ENCODE results near the gene GBA2.

Gene GBA2

DNA sequence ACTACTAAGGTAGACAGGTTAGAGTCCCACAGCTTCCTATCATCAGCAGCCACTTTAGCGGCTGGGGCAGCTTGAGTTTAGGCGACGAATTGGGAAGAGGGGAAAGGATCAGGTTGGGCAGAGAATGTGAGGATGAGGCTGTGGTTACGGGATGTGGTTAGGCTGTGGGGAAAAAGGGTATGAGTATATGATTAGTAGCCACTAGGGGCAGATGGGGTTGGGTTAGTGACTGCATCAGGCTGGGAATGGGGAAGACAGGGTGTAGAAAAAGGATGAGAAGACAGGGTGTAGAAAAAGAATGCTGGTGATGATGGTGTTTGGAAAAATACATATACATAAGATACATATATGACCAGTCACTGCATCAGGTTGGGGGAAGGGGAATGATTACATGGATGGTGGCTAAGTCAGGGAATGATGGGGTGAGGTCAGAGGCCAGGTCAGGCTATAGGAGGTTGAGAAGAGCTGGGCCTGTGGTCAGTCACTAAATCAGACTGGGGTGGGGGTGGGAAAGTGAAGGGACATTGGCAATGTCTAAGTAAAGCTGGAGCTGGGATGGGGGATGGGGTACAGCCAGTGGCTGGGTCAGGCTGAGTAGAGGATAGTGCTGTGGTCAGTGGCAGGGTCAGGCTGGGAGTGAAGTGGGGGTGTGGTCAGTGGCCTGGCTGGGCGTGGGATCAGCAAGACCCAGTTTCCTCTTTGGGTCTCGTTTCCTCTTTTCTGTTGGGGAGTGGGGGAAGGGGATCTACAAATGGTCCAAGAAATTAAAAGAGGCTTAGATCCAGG is 19.1 kb downstream of the GBA2 start:
- Histone ChIP-seq H3K27me3 (ENCODE audit: control insufficient read depth in 3 of 3, insufficient read depth in 3 of 3, low read depth in 1 of 3, low read length in 3 of 3) (no peaks in the 10 kb centered on the region), H3K18ac (ENCODE audit: low read length) (no peak overlapping the region), H3K4me1 (ENCODE audit: control insufficient read depth in 2 of 2, insufficient read depth in 1 of 2, low read depth in 1 of 2, low read length in 2 of 2) (peaks cover 46 to 48% of the 10 kb centered on the region in 2 donors), H2BK15ac (ENCODE audit: low read length) (no peak overlapping the region), H2BK120ac (ENCODE audit: low read depth, low read length) (no peak overlapping the region), H3K36me3 (replicated peaks in 1 of 2; ENCODE audit: control insufficient read depth in 2 of 2, insufficient read depth in 2 of 2, low read length in 2 of 2) (peaks cover 9 to 46% of the 10 kb centered on the region in 2 donors), H3K79me1 (ENCODE audit: low read depth, low read length) (peaks cover 3% of the 10 kb centered on the region), H4K91ac (ENCODE audit: low read depth, low read length, poor library complexity) (no peak overlapping the region), H2AFZ (ENCODE audit: low read length) (no peak overlapping the region), H3K27ac (replicated peaks; ENCODE audit: low read length) (peak overlapping the region; percentile 30), H3K14ac (ENCODE audit: low read length) (no peak overlapping the region), H3K4me2 (ENCODE audit: insufficient read depth, low read length, poor library complexity, severe bottlenecking) (peak overlapping the region; percentile 22), H3K9me3 (replicated peaks in 1 of 2; ENCODE audit: control insufficient read depth in 2 of 2, insufficient read depth in 1 of 2, low read depth in 1 of 2, low read length in 2 of 2) (no peaks in the 10 kb centered on the region), H2BK5ac (ENCODE audit: low read length) (no peak overlapping the region), H2AK5ac (ENCODE audit: low read depth, low read length) (no peak overlapping the region), H2BK12ac (ENCODE audit: low read length) (no peak overlapping the region), H4K8ac (ENCODE audit: low read depth, low read length) (no peak overlapping the region), H3K23ac (ENCODE audit: low read depth, low read length, poor library complexity) (no peak overlapping the region), H3K4me3 (ENCODE audit: low read length in 2 of 2) (peak overlapping the region in 1 of 2 donors; percentile 74), H3K9ac (ENCODE audit: low read depth, low read length, poor library complexity) (no peak overlapping the region), H3K4ac (ENCODE audit: low read length) (no peak overlapping the region)
- DNase-seq (ENCODE audit: low spot score), result peak; percentile 31
- WGBS, 2 donors (ENCODE audit: extremely low coverage in 2 of 2, insufficient read length in 2 of 2, insufficient replicate concordance in 1 of 2), result no CpG with 5 or more reads among the region's 6 CpGs

DNA sequence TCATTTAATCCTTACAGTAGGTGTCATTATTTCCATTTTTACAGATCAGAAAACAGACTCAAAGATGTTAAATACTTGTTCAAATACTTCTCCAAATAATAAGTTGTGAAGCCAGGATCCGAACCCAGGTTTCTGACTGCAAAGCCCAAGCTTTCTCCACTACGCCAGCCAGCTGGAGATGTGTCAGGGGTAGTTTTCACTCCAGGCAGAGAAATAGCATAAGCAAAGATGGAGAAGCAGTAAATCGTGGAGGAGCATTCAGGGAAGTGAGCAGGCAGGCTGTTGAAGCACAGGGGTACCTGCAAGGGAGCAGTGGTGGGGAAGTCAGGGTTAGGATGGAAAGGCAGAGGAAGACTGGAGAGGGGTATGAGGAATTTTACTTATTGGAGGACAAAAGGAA is 19.9 kb downstream of the GBA2 start:
- H4K91ac ChIP-seq (ENCODE audit: low read depth, low read length, poor library complexity), result no peak overlapping the region
- H2AK5ac ChIP-seq (ENCODE audit: low read depth, low read length), result peak overlapping the region; percentile 57
- H3K4me3 ChIP-seq (ENCODE audit: low read length in 2 of 2), result peak overlapping the region in 1 of 2 donors; percentile 12

DNA sequence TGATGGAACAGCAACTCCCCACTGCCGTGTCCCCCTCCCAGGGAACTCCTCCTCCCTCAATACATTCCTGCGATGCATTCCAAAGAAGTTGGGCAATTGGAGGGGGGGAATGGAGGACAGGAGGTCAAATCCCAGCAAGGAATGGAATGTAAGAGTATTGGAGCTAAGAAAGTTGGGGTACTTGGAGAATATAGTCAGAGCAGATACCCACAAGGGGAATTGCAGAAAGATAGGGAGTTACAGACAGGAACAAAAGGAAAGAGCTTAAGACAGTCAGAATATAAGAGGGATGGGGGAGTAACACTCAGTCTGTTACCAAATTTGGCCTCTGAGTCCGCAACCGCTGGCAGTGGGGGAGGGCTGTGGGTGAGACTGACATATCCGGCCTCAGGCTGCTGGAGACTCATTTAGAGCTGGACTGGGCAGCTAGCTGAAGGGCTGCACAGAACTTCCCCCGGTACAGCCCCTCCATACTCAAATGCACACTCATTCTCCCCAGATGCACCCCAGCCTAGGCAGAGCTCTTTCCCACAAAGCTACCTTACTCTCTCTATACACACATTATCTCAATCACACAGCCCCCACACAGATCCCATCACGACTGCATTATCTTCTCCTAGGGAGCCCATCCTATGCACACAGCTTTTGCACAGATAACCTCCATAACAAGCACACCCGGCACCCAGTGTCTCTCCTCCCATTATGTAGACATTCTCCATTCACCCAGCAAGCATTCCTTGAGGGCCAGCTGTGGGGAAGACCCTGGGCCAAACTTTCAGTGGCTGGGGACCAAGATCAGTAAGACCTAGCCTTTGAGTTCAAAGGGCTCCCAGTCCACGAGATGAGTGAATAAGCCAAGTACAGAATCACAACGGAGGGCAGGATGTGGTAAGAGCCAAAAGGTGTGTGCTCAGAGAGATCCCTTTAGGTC is 20.7 kb downstream of the GBA2 start:
- H3K36me3 ChIP-seq (replicated peaks in 1 of 2; ENCODE audit: control insufficient read depth in 2 of 2, insufficient read depth in 2 of 2, low read length in 2 of 2), result peaks cover 21 to 46% of the 10 kb centered on the region in 2 donors
- H2AFZ ChIP-seq (ENCODE audit: low read length), result no peak overlapping the region
- H3K9me3 ChIP-seq (replicated peaks in 1 of 2; ENCODE audit: control insufficient read depth in 2 of 2, insufficient read depth in 1 of 2, low read depth in 1 of 2, low read length in 2 of 2), result no peaks in the 10 kb centered on the region
- peak overlapping the region; percentile 91 for H3K27ac ChIP-seq (replicated peaks; ENCODE audit: low read length)
- H3K4me2 ChIP-seq (ENCODE audit: insufficient read depth, low read length, poor library complexity, severe bottlenecking), result peak overlapping the region; percentile 52
- H2BK120ac ChIP-seq (ENCODE audit: low read depth, low read length), result peak overlapping the region; percentile 1
- peaks cover 3% of the 10 kb centered on the region for H3K79me1 ChIP-seq (ENCODE audit: low read depth, low read length)
- peak overlapping the region in 1 of 2 donors; percentile 38 for H3K4me3 ChIP-seq (ENCODE audit: low read length in 2 of 2)
- no peaks in the 10 kb centered on the region for H3K27me3 ChIP-seq (ENCODE audit: control insufficient read depth in 3 of 3, insufficient read depth in 3 of 3, low read depth in 1 of 3, low read length in 3 of 3)
- WGBS, 2 donors (ENCODE audit: extremely low coverage in 2 of 2, insufficient read length in 2 of 2, insufficient replicate concordance in 1 of 2), result no CpG with 5 or more reads among the region's 10 CpGs
- DNase-seq (ENCODE audit: low spot score), result peak; percentile 72
- H2BK15ac ChIP-seq (ENCODE audit: low read length), result no peak overlapping the region
- peaks cover 41 to 46% of the 10 kb centered on the region in 2 donors for H3K4me1 ChIP-seq (ENCODE audit: control insufficient read depth in 2 of 2, insufficient read depth in 1 of 2, low read depth in 1 of 2, low read length in 2 of 2)
- H4K91ac ChIP-seq (ENCODE audit: low read depth, low read length, poor library complexity), result peak overlapping the region; percentile 81
- H2AK5ac ChIP-seq (ENCODE audit: low read depth, low read length), result no peak overlapping the region
- H2BK5ac ChIP-seq (ENCODE audit: low read length), result no peak overlapping the region
- H3K4ac ChIP-seq (ENCODE audit: low read length), result no peak overlapping the region
- H3K18ac ChIP-seq (ENCODE audit: low read length), result peak overlapping the region; percentile 38
- no peak overlapping the region for H3K23ac ChIP-seq (ENCODE audit: low read depth, low read length, poor library complexity)
- H4K8ac ChIP-seq (ENCODE audit: low read depth, low read length), result no peak overlapping the region
- no peak overlapping the region for H2BK12ac ChIP-seq (ENCODE audit: low read length)
- no peak overlapping the region for H3K9ac ChIP-seq (ENCODE audit: low read depth, low read length, poor library complexity)
- H3K14ac ChIP-seq (ENCODE audit: low read length), result no peak overlapping the region

More for the DNA sequence above, 19.9 kb downstream of the GBA2 start:
- Histone ChIP-seq H2BK120ac (ENCODE audit: low read depth, low read length) (no peak overlapping the region), H2AFZ (ENCODE audit: low read length) (no peak overlapping the region), H3K23ac (ENCODE audit: low read depth, low read length, poor library complexity) (no peak overlapping the region), H3K36me3 (replicated peaks in 1 of 2; ENCODE audit: control insufficient read depth in 2 of 2, insufficient read depth in 2 of 2, low read length in 2 of 2) (peaks cover 15 to 46% of the 10 kb centered on the region in 2 donors), H3K9ac (ENCODE audit: low read depth, low read length, poor library complexity) (no peak overlapping the region), H3K4ac (ENCODE audit: low read length) (no peak overlapping the region), H2BK15ac (ENCODE audit: low read length) (no peak overlapping the region), H3K14ac (ENCODE audit: low read length) (no peak overlapping the region), H3K18ac (ENCODE audit: low read length) (peak overlapping the region; percentile 61), H4K8ac (ENCODE audit: low read depth, low read length) (no peak overlapping the region), H3K27ac (replicated peaks; ENCODE audit: low read length) (peak overlapping the region; percentile 79), H3K79me1 (ENCODE audit: low read depth, low read length) (peaks cover 3% of the 10 kb centered on the region), H3K4me2 (ENCODE audit: insufficient read depth, low read length, poor library complexity, severe bottlenecking) (peak overlapping the region; percentile 36), H2BK5ac (ENCODE audit: low read length) (no peak overlapping the region), H2BK12ac (ENCODE audit: low read length) (no peak overlapping the region), H3K4me1 (ENCODE audit: control insufficient read depth in 2 of 2, insufficient read depth in 1 of 2, low read depth in 1 of 2, low read length in 2 of 2) (peaks cover 46 to 48% of the 10 kb centered on the region in 2 donors), H3K9me3 (replicated peaks in 1 of 2; ENCODE audit: control insufficient read depth in 2 of 2, insufficient read depth in 1 of 2, low read depth in 1 of 2, low read length in 2 of 2) (no peaks in the 10 kb centered on the region), H3K27me3 (ENCODE audit: control insufficient read depth in 3 of 3, insufficient read depth in 3 of 3, low read depth in 1 of 3, low read length in 3 of 3) (no peaks in the 10 kb centered on the region)
- DNase-seq (ENCODE audit: low spot score), result no peak
- no CpG with 5 or more reads among the region's 3 CpGs for WGBS, 2 donors (ENCODE audit: extremely low coverage in 2 of 2, insufficient read length in 2 of 2, insufficient replicate concordance in 1 of 2)

DNA sequence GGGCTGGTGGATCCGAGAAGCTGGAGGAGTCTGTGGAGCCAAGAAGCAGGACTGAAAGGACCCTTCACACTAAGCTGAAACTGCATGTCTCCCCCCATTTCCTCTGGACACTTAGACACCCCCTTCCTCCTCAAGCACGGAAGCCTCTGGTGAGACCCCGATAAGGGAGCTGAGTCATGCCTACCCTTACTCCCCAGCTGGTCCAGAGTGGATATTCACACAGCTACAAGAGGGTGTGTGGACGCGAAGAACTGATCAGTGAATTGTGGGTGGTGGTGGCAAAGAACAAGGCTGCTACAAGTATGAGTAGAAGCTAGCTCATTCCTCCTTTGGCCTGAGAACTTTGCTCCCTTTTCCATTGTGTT is 21.4 kb downstream of the GBA2 start:
- no peak overlapping the region for H2BK15ac ChIP-seq (ENCODE audit: low read length)
- peak overlapping the region; percentile 52 for H3K4me2 ChIP-seq (ENCODE audit: insufficient read depth, low read length, poor library complexity, severe bottlenecking)
- no peak overlapping the region for H2AFZ ChIP-seq (ENCODE audit: low read length)
- H3K18ac ChIP-seq (ENCODE audit: low read length), result peak overlapping the region; percentile 91
- no peak overlapping the region for H3K23ac ChIP-seq (ENCODE audit: low read depth, low read length, poor library complexity)
- H3K9ac ChIP-seq (ENCODE audit: low read depth, low read length, poor library complexity), result no peak overlapping the region
- peaks cover 3% of the 10 kb centered on the region for H3K79me1 ChIP-seq (ENCODE audit: low read depth, low read length)
- peak overlapping the region; percentile 91 for H3K27ac ChIP-seq (replicated peaks; ENCODE audit: low read length)
- H3K14ac ChIP-seq (ENCODE audit: low read length), result no peak overlapping the region
- H3K4me3 ChIP-seq (ENCODE audit: low read length in 2 of 2), result no peak overlapping the region
- peak overlapping the region; percentile 1 for H2BK120ac ChIP-seq (ENCODE audit: low read depth, low read length)
- peak overlapping the region; percentile 81 for H4K91ac ChIP-seq (ENCODE audit: low read depth, low read length, poor library complexity)
- no peak overlapping the region for H3K4ac ChIP-seq (ENCODE audit: low read length)
- DNase-seq (ENCODE audit: low spot score), result no peak
- H3K9me3 ChIP-seq (replicated peaks in 1 of 2; ENCODE audit: control insufficient read depth in 2 of 2, insufficient read depth in 1 of 2, low read depth in 1 of 2, low read length in 2 of 2), result no peaks in the 10 kb centered on the region
- peak overlapping the region; percentile 43 for H2BK5ac ChIP-seq (ENCODE audit: low read length)
- H4K8ac ChIP-seq (ENCODE audit: low read depth, low read length), result no peak overlapping the region
- H3K27me3 ChIP-seq (ENCODE audit: control insufficient read depth in 3 of 3, insufficient read depth in 3 of 3, low read depth in 1 of 3, low read length in 3 of 3), result no peaks in the 10 kb centered on the region
- H2AK5ac ChIP-seq (ENCODE audit: low read depth, low read length), result peak overlapping the region; percentile 34
- WGBS, 2 donors (ENCODE audit: extremely low coverage in 2 of 2, insufficient read length in 2 of 2, insufficient replicate concordance in 1 of 2), result no CpG with 5 or more reads among the region's 5 CpGs
- H3K36me3 ChIP-seq (replicated peaks in 1 of 2; ENCODE audit: control insufficient read depth in 2 of 2, insufficient read depth in 2 of 2, low read length in 2 of 2), result peaks cover 24 to 53% of the 10 kb centered on the region in 2 donors
- H2BK12ac ChIP-seq (ENCODE audit: low read length), result no peak overlapping the region
- H3K4me1 ChIP-seq (ENCODE audit: control insufficient read depth in 2 of 2, insufficient read depth in 1 of 2, low read depth in 1 of 2, low read length in 2 of 2), result peaks cover 41% of the 10 kb centered on the region in 2 donors

Measured in neuronal stem cell (in vitro differentiated cells).